Activated CD4-positive, alpha-beta T cell treated with anti-CD3 and anti-CD28 coated beads, Interleukin-2, amount 10 ng/mL, durations not matched to agents 7 days and 5 days (primary cell): ENCODE data around the gene NXT1. TPM values are rescaled to one million over a fixed set of nuclear protein-coding genes. Genes with fewer than 3 reads are reported as not detected.

ENCODE experiments used
- CTCF ChIA-PET: fragments of 350-600 bp; sonication (Branson Sonifier 250); formaldehyde crosslinking; loops from one replicate; lab custom pipeline; 2021; ENCODE audit warnings: antibody characterized with exemption; lab: Charles Lee
- POLR2A ChIA-PET: fragments of 350-600 bp; sonication (Branson Sonifier 250); formaldehyde crosslinking; loops from one replicate; lab custom pipeline; 2021; ENCODE audit warnings: antibody characterized with exemption; lab: Charles Lee
- DNase-seq: peaks from one replicate; pipeline ENCODE4 v3.0.0-alpha.2; 2020
- H3K27ac Mint-ChIP-seq: one replicate; pipeline ENCODE4 v1.8.0; 2021; ENCODE audit warnings: mild to moderate bottlenecking, moderate library complexity, mixed read lengths
- H3K27me3 Mint-ChIP-seq: one replicate; pipeline ENCODE4 v1.8.0; 2021; ENCODE audit warnings: mixed read lengths
- H3K36me3 Mint-ChIP-seq: one replicate; pipeline ENCODE4 v1.8.0; 2021; ENCODE audit warnings: low read depth, mixed read lengths
- H3K4me1 Mint-ChIP-seq: one replicate; pipeline ENCODE4 v1.8.0; 2021; ENCODE audit warnings: mixed read lengths
- H3K4me3 Mint-ChIP-seq: one replicate; pipeline ENCODE4 v1.8.0; 2021; ENCODE audit warnings: mild to moderate bottlenecking, moderate library complexity, mixed read lengths
- H3K9me3 Mint-ChIP-seq: one replicate; pipeline ENCODE4 v1.8.0; 2021; ENCODE audit warnings: mixed read lengths
- total RNA-seq, 2 experiments: library from RNA; stranded (reverse); gene quantifications; one replicate each; pipeline ENCODE4 v1.2.3, GENCODE V29; 2021

Gene NXT1
- total RNA-seq, 2 experiments from 2014 or later: 28.1 to 28.2 TPM

- Mint-ChIP-seq H3K4me1 (no peaks in the 10 kb centered on the region), H3K9me3 (no peaks in the 10 kb centered on the region), H3K27me3 (peaks cover 3% of the 10 kb centered on the region), H3K36me3 (no peaks in the 10 kb centered on the region), H3K4me3 (no peak overlapping the region), H3K27ac (no peak overlapping the region)
- ChIA-PET CTCF (no interaction called here), POLR2A (no interaction called here)
- no peak for DNase-seq
Observed at GRCh38 chr20:23314699-23315098, 35.9 kb upstream of the NXT1 start.

- Mint-ChIP-seq H3K4me1 (no peaks in the 10 kb centered on the region), H3K27ac (no peak overlapping the region), H3K4me3 (no peak overlapping the region), H3K36me3 (no peaks in the 10 kb centered on the region), H3K9me3 (no peaks in the 10 kb centered on the region), H3K27me3 (peaks cover 3% of the 10 kb centered on the region)
- no peak for DNase-seq
- CTCF ChIA-PET: no interaction called here
- POLR2A ChIA-PET: no interaction called here
Observed at GRCh38 chr20:23315099-23315498, 35.5 kb upstream of the NXT1 start.

- ChIA-PET POLR2A (no interaction called here), CTCF (no interaction called here)
- H3K36me3 Mint-ChIP-seq: no peaks in the 10 kb centered on the region
- H3K4me1 Mint-ChIP-seq: no peaks in the 10 kb centered on the region
- H3K9me3 Mint-ChIP-seq: no peaks in the 10 kb centered on the region
- no peak overlapping the region for H3K4me3 Mint-ChIP-seq
- no peak for DNase-seq
- H3K27ac Mint-ChIP-seq: no peak overlapping the region
- peaks cover 3% of the 10 kb centered on the region for H3K27me3 Mint-ChIP-seq
Observed at GRCh38 chr20:23316626-23317025, 34.0 kb upstream of the NXT1 start.

- no peak for DNase-seq
- Mint-ChIP-seq H3K9me3 (no peaks in the 10 kb centered on the region), H3K36me3 (no peaks in the 10 kb centered on the region), H3K27ac (no peak overlapping the region), H3K4me1 (no peaks in the 10 kb centered on the region), H3K4me3 (no peak overlapping the region), H3K27me3 (peaks cover 3% of the 10 kb centered on the region)
- ChIA-PET CTCF (no interaction called here), POLR2A (no interaction called here)
Observed at GRCh38 chr20:23317081-23317480, 33.5 kb upstream of the NXT1 start.

GRCh38 chr20:23318347-23318746, 32.2 kb upstream of the NXT1 start:
- Mint-ChIP-seq H3K4me1 (no peaks in the 10 kb centered on the region), H3K36me3 (no peaks in the 10 kb centered on the region), H3K27me3 (no peaks in the 10 kb centered on the region), H3K4me3 (no peak overlapping the region), H3K27ac (no peak overlapping the region), H3K9me3 (no peaks in the 10 kb centered on the region)
- POLR2A ChIA-PET: no interaction called here
- CTCF ChIA-PET: no interaction called here
- no peak for DNase-seq

GRCh38 chr20:23320317-23320716, 30.3 kb upstream of the NXT1 start:
- Mint-ChIP-seq H3K27me3 (no peaks in the 10 kb centered on the region), H3K4me1 (no peaks in the 10 kb centered on the region), H3K9me3 (no peaks in the 10 kb centered on the region), H3K4me3 (no peak overlapping the region), H3K36me3 (no peaks in the 10 kb centered on the region), H3K27ac (no peak overlapping the region)
- no peak for DNase-seq
- POLR2A ChIA-PET: no interaction called here
- CTCF ChIA-PET: no interaction called here

GRCh38 chr20:23325107-23325506, 25.5 kb upstream of the NXT1 start:
- CTCF ChIA-PET: no interaction called here
- H3K4me1 Mint-ChIP-seq: no peaks in the 10 kb centered on the region
- no peaks in the 10 kb centered on the region for H3K27me3 Mint-ChIP-seq
- POLR2A ChIA-PET: no interaction called here
- no peaks in the 10 kb centered on the region for H3K36me3 Mint-ChIP-seq
- H3K9me3 Mint-ChIP-seq: no peaks in the 10 kb centered on the region
- no peak for DNase-seq
- H3K27ac Mint-ChIP-seq: no peak overlapping the region
- H3K4me3 Mint-ChIP-seq: no peak overlapping the region

GRCh38 chr20:23326774-23327173, 23.8 kb upstream of the NXT1 start:
- no peaks in the 10 kb centered on the region for H3K36me3 Mint-ChIP-seq
- ChIA-PET CTCF (no interaction called here), POLR2A (no interaction called here)
- no peak for DNase-seq
- H3K27me3 Mint-ChIP-seq: no peaks in the 10 kb centered on the region
- H3K4me3 Mint-ChIP-seq: no peak overlapping the region
- H3K27ac Mint-ChIP-seq: no peak overlapping the region
- no peaks in the 10 kb centered on the region for H3K9me3 Mint-ChIP-seq
- no peaks in the 10 kb centered on the region for H3K4me1 Mint-ChIP-seq

- H3K9me3 Mint-ChIP-seq: no peaks in the 10 kb centered on the region
- H3K4me3 Mint-ChIP-seq: no peak overlapping the region
- CTCF ChIA-PET: no interaction called here
- no peaks in the 10 kb centered on the region for H3K36me3 Mint-ChIP-seq
- H3K27ac Mint-ChIP-seq: no peak overlapping the region
- no peaks in the 10 kb centered on the region for H3K4me1 Mint-ChIP-seq
- no peaks in the 10 kb centered on the region for H3K27me3 Mint-ChIP-seq
- POLR2A ChIA-PET: no interaction called here
- no peak for DNase-seq
Observed at GRCh38 chr20:23327617-23328333, 22.8 kb upstream of the NXT1 start.

GRCh38 chr20:23331450-23332350, 18.9 kb upstream of the NXT1 start:
- H3K9me3 Mint-ChIP-seq: no peaks in the 10 kb centered on the region
- no peak for DNase-seq
- ChIA-PET POLR2A (no interaction called here), CTCF (interaction anchor here (1.1 to 1.3 kb wide), 2 partner anchors 9 to 19 kb away, joined by 3 read pairs; partner anchors contain the start of gene NXT1)
- H3K4me1 Mint-ChIP-seq: peaks cover 9% of the 10 kb centered on the region
- H3K27me3 Mint-ChIP-seq: no peaks in the 10 kb centered on the region
- no peak overlapping the region for H3K4me3 Mint-ChIP-seq
- H3K27ac Mint-ChIP-seq: no peak overlapping the region
- no peaks in the 10 kb centered on the region for H3K36me3 Mint-ChIP-seq

GRCh38 chr20:23332467-23332866, 18.1 kb upstream of the NXT1 start:
- Mint-ChIP-seq H3K27me3 (no peaks in the 10 kb centered on the region), H3K27ac (no peak overlapping the region), H3K4me3 (no peak overlapping the region), H3K9me3 (no peaks in the 10 kb centered on the region), H3K36me3 (no peaks in the 10 kb centered on the region), H3K4me1 (peaks cover 11% of the 10 kb centered on the region)
- ChIA-PET POLR2A (no interaction called here), CTCF (interaction anchor here (1.1 to 1.3 kb wide), 2 partner anchors 8 to 18 kb away, joined by 3 read pairs; partner anchors contain the start of gene NXT1)
- DNase-seq: no peak

GRCh38 chr20:23334111-23334510, 16.5 kb upstream of the NXT1 start:
- no peaks in the 10 kb centered on the region for H3K27me3 Mint-ChIP-seq
- ChIA-PET POLR2A (no interaction called here), CTCF (no interaction called here)

GRCh38 chr20:23335521-23335920, 15.1 kb upstream of the NXT1 start:
- ChIA-PET CTCF (no interaction called here), POLR2A (no interaction called here)
- no peak for DNase-seq
- Mint-ChIP-seq H3K9me3 (no peaks in the 10 kb centered on the region), H3K4me1 (peaks cover 11% of the 10 kb centered on the region), H3K27me3 (no peaks in the 10 kb centered on the region), H3K27ac (no peak overlapping the region), H3K4me3 (no peak overlapping the region), H3K36me3 (no peaks in the 10 kb centered on the region)

More at GRCh38 chr20:23334111-23334510, 16.5 kb upstream of the NXT1 start:
- Mint-ChIP-seq H3K9me3 (no peaks in the 10 kb centered on the region), H3K36me3 (no peaks in the 10 kb centered on the region), H3K4me1 (peaks cover 11% of the 10 kb centered on the region), H3K4me3 (no peak overlapping the region), H3K27ac (no peak overlapping the region)
- DNase-seq: no peak
